H9 (cell line): Measurements from ENCODE around the gene ATG2A. TPM values are rescaled to one million over a fixed set of nuclear protein-coding genes. Genes with fewer than 3 reads are reported as not detected.

Source experiments
- DNase-seq: peaks from one replicate; pipeline ENCODE4 v3.0.0-alpha.2; 2017
- H2AFZ ChIP-seq: one replicate; pipeline ENCODE4 v1.6.1; 2013; ENCODE audit warnings: mild to moderate bottlenecking, low read length, control low read depth, moderate library complexity
- H2AK5ac ChIP-seq: 2 replicates; pipeline ENCODE4 v1.6.1; 2013; ENCODE audit warnings: low read length, control low read depth, mixed read lengths; ENCODE audit not compliant: insufficient read length
- H2BK120ac ChIP-seq: one replicate; pipeline ENCODE4 v1.6.1; 2013; ENCODE audit warnings: low read depth, mild to moderate bottlenecking, low read length, control low read depth, inconsistent platforms; ENCODE audit not compliant: poor library complexity, severe bottlenecking
- H2BK12ac ChIP-seq: 2 replicates; pipeline ENCODE4 v1.6.1; 2013; ENCODE audit warnings: low read length, control low read depth, mixed read lengths, low read depth; ENCODE audit not compliant: insufficient read length
- H2BK15ac ChIP-seq: 2 replicates; pipeline ENCODE4 v1.6.1; 2013; ENCODE audit warnings: low read depth, low read length, control low read depth
- H2BK20ac ChIP-seq: one replicate; pipeline ENCODE4 v1.6.1; 2013; ENCODE audit warnings: low read depth, mild to moderate bottlenecking, low read length, control low read depth, inconsistent platforms; ENCODE audit not compliant: poor library complexity, severe bottlenecking
- H2BK5ac ChIP-seq: 2 replicates; pipeline ENCODE4 v1.6.1; 2013; ENCODE audit warnings: low read length, control low read depth, mixed read lengths; ENCODE audit not compliant: insufficient read length
- H3K14ac ChIP-seq: 2 replicates; pipeline ENCODE4 v1.6.1; 2013; ENCODE audit warnings: low read length, control low read depth; ENCODE audit not compliant: insufficient read depth
- H3K18ac ChIP-seq: 2 replicates; pipeline ENCODE4 v1.6.1; 2013; ENCODE audit warnings: low read depth, mild to moderate bottlenecking, mixed read lengths, low read length, control low read depth; ENCODE audit not compliant: insufficient read length
- H3K23ac ChIP-seq: 2 replicates; pipeline ENCODE4 v1.6.1; 2013; ENCODE audit warnings: low read length, control low read depth, mixed read lengths, low read depth; ENCODE audit not compliant: insufficient read length
- H3K23me2 ChIP-seq: 2 replicates; pipeline ENCODE4 v1.6.1; 2013; ENCODE audit warnings: low read depth, mild to moderate bottlenecking, mixed read lengths, low read length, control low read depth; ENCODE audit not compliant: insufficient read length, poor library complexity, severe bottlenecking
- H3K27ac ChIP-seq: 2 replicates; pipeline ENCODE4 v1.5.1; 2013; ENCODE audit warnings: low read length, control low read depth, mixed read lengths, low read depth; ENCODE audit not compliant: insufficient read length
- H3K27me3 ChIP-seq: 2 replicates; pipeline ENCODE4 v1.6.1; 2013; ENCODE audit warnings: low read length, control low read depth, inconsistent platforms; ENCODE audit not compliant: insufficient read depth
- H3K4ac ChIP-seq: 2 replicates; pipeline ENCODE4 v1.6.1; 2013; ENCODE audit warnings: low read depth, mild to moderate bottlenecking, control low read depth, inconsistent platforms, low read length, moderate library complexity
- H3K4me1 ChIP-seq: 2 replicates; pipeline ENCODE4 v1.6.1; 2013; ENCODE audit warnings: low read length, control low read depth, inconsistent platforms; ENCODE audit not compliant: insufficient read depth
- H3K4me2 ChIP-seq: 2 replicates; pipeline ENCODE4 v1.6.1; 2013; ENCODE audit warnings: low read length, control low read depth, mixed read lengths; ENCODE audit not compliant: insufficient read length, insufficient read depth
- H3K56ac ChIP-seq: 2 replicates; pipeline ENCODE4 v1.6.1; 2013; ENCODE audit warnings: low read depth, mild to moderate bottlenecking, mixed read lengths, low read length, control low read depth; ENCODE audit not compliant: insufficient read length
- H3K79me1 ChIP-seq: 2 replicates; pipeline ENCODE4 v1.6.1; 2013; ENCODE audit warnings: low read depth, mild to moderate bottlenecking, moderate library complexity, low read length, control low read depth, inconsistent platforms; ENCODE audit not compliant: insufficient read depth, poor library complexity, severe bottlenecking
- H3K79me2 ChIP-seq: 2 replicates; pipeline ENCODE4 v1.6.1; 2013; ENCODE audit warnings: low read length, control low read depth, inconsistent platforms; ENCODE audit not compliant: insufficient read depth
- H3K9ac ChIP-seq: 2 replicates; pipeline ENCODE4 v1.6.1; 2013; ENCODE audit warnings: low read length, control low read depth, mixed read lengths; ENCODE audit not compliant: insufficient read length; ENCODE audit errors: extremely low read depth
- H3K9me3 ChIP-seq: one replicate; pipeline ENCODE4 v1.6.1; 2013; ENCODE audit warnings: low read depth, low read length, inconsistent platforms; ENCODE audit not compliant: control insufficient read depth
- H3T11ph ChIP-seq: one replicate; pipeline ENCODE4 v1.6.1; 2013; ENCODE audit warnings: mild to moderate bottlenecking, low read length, control low read depth, inconsistent platforms
- H4K20me1 ChIP-seq: one replicate; pipeline ENCODE4 v1.6.1; 2013; ENCODE audit not compliant: control insufficient read depth, insufficient read length, insufficient read depth
- H4K5ac ChIP-seq: 2 replicates; pipeline ENCODE4 v1.6.1; 2013; ENCODE audit warnings: low read depth, mild to moderate bottlenecking, mixed read lengths, low read length, control low read depth; ENCODE audit not compliant: insufficient read length
- H4K8ac ChIP-seq: replicated peaks from 2 replicates; pipeline ENCODE4 v1.6.1; 2013; ENCODE audit warnings: low read length, control low read depth, mixed read lengths, low read depth; ENCODE audit not compliant: insufficient read length
- H4K91ac ChIP-seq: 2 replicates; pipeline ENCODE4 v1.6.1; 2013; ENCODE audit warnings: low read depth, mild to moderate bottlenecking, moderate library complexity, mixed read lengths, low read length, control low read depth; ENCODE audit not compliant: insufficient read length
- H3K27ac Mint-ChIP-seq, 3 experiments: 2 replicates in 2 of 3; 3 replicates in 1 of 3; pipeline ENCODE4 v1.8.0; 2020 to 2021; ENCODE audit warnings: mixed read lengths in 3 of 3, mild to moderate bottlenecking in 1 of 3, moderate library complexity in 1 of 3
- H3K27me3 Mint-ChIP-seq: 2 replicates; pipeline ENCODE4 v1.8.0; 2021; ENCODE audit warnings: low read depth, mild to moderate bottlenecking, moderate library complexity, mixed read lengths
- H3K36me3 Mint-ChIP-seq, 3 experiments: 2 replicates in 2 of 3; 3 replicates in 1 of 3; pipeline ENCODE4 v1.8.0; 2020 to 2021; ENCODE audit warnings: low read depth in 3 of 3, mixed read lengths in 3 of 3; ENCODE audit not compliant: insufficient read depth in 1 of 3
- H3K4me1 Mint-ChIP-seq, 2 experiments: 2 replicates each; pipeline ENCODE4 v1.8.0; 2020; ENCODE audit warnings: mixed read lengths in 2 of 2
- H3K4me3 Mint-ChIP-seq, 2 experiments: 2 replicates in 1 of 2; 3 replicates in 1 of 2; pipeline ENCODE4 v1.8.0; 2020 to 2021; ENCODE audit warnings: mild to moderate bottlenecking in 2 of 2, mixed read lengths in 2 of 2, moderate library complexity in 1 of 2
- H3K9me3 Mint-ChIP-seq, 2 experiments: 2 replicates in 1 of 2; 3 replicates in 1 of 2; pipeline ENCODE4 v1.8.0; 2020; ENCODE audit warnings: mild to moderate bottlenecking in 2 of 2, mixed read lengths in 2 of 2, moderate library complexity in 1 of 2
- WGBS: extraction: QIAGEN DNeasy Blood & Tissue Kit; methylation state at CpG from one replicate; pipeline ENCODE4 v1.1.7; 2013; ENCODE audit warnings: missing lambda C conversion rate, low lambda C conversion rate, mixed read lengths; ENCODE audit not compliant: insufficient read length; ENCODE audit errors: extremely low coverage; 5-methylcytosine and 5-hydroxymethylcytosine counted together
- total RNA-seq: library from RNA; stranded (reverse); gene quantifications from 2 replicates; pipeline ENCODE4 v1.2.1, GENCODE V29; 2021
- TF ChIP-seq, protein P1 (sequence below): fragments of 200-600 bp; sonication (generic); conservative IDR thresholded peaks from 3 replicates; pipeline ENCODE4 v1.8.0; 2021; ENCODE audit warnings: antibody characterized with exemption, mild to moderate bottlenecking

Gene ATG2A
- total RNA-seq, 1 experiment from 2014 or later = 21.3 TPM

DNA sequence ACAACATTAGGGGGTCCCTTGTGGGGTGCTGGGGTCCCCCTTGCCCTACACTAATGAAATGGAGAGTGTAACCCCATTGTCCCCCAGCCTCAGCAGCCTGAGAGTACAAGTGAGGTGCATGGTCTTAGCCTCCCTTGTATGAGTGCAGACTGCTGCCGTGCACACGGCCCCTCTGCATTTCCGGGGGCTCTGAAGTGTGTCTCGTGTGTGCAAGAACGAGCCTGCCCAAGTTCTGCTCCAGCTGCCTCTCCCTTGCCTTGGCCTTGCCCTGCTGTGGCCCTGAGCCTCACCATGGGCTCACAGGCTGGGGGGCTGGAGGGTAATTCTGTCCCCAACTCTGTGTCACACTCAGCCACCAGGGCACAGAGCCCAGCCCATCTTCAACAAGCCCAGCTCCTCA lies 33.4 kb downstream of the ATG2A start:
- Mint-ChIP-seq H3K36me3 (no peaks in the 10 kb centered on the region), H3K4me3 (no peak overlapping the region; a peak in 1 of 5 replicates), H3K27me3 (peaks cover 4% of the 10 kb centered on the region), H3K4me1 (peaks cover 21 to 27% of the 10 kb centered on the region in 2 experiments), H3K27ac (no peak overlapping the region), H3K9me3 (no peaks in the 10 kb centered on the region; a peak in 1 of 5 replicates)
- H3K23ac ChIP-seq = no peak overlapping the region
- no peak overlapping the region for H3K4me2 ChIP-seq
- H3K27me3 ChIP-seq = no peaks in the 10 kb centered on the region
- no peak overlapping the region for H4K8ac ChIP-seq
- no peak overlapping the region for H2AK5ac ChIP-seq
- no peak overlapping the region for H2AFZ ChIP-seq
- H3K56ac ChIP-seq = no peak overlapping the region
- TF ChIP-seq, protein P1, sequence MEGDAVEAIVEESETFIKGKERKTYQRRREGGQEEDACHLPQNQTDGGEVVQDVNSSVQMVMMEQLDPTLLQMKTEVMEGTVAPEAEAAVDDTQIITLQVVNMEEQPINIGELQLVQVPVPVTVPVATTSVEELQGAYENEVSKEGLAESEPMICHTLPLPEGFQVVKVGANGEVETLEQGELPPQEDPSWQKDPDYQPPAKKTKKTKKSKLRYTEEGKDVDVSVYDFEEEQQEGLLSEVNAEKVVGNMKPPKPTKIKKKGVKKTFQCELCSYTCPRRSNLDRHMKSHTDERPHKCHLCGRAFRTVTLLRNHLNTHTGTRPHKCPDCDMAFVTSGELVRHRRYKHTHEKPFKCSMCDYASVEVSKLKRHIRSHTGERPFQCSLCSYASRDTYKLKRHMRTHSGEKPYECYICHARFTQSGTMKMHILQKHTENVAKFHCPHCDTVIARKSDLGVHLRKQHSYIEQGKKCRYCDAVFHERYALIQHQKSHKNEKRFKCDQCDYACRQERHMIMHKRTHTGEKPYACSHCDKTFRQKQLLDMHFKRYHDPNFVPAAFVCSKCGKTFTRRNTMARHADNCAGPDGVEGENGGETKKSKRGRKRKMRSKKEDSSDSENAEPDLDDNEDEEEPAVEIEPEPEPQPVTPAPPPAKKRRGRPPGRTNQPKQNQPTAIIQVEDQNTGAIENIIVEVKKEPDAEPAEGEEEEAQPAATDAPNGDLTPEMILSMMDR = no peak
- no peak overlapping the region for H3K14ac ChIP-seq
- H3K18ac ChIP-seq = no peak overlapping the region
- no CpG with 5 or more reads among the region's 5 CpGs for WGBS
- H4K91ac ChIP-seq = no peak overlapping the region
- H3K27ac ChIP-seq = no peak overlapping the region
- H3K79me2 ChIP-seq = no peaks in the 10 kb centered on the region
- no peak overlapping the region for H2BK15ac ChIP-seq
- H2BK120ac ChIP-seq = no peak overlapping the region
- no peak overlapping the region for H4K5ac ChIP-seq
- H2BK5ac ChIP-seq = no peak overlapping the region
- no peaks in the 10 kb centered on the region; the same call in 1 of the 2 replicates for H3K4me1 ChIP-seq
- no peaks in the 10 kb centered on the region for H3K9me3 ChIP-seq
- H3T11ph ChIP-seq = no peak overlapping the region
- H4K20me1 ChIP-seq = no peaks in the 10 kb centered on the region
- no peak for DNase-seq
- no peaks in the 10 kb centered on the region for H3K79me1 ChIP-seq
- H2BK20ac ChIP-seq = no peak overlapping the region
- H2BK12ac ChIP-seq = no peak overlapping the region
- no peak overlapping the region for H3K9ac ChIP-seq
- no peak overlapping the region for H3K4ac ChIP-seq
- H3K23me2 ChIP-seq = peaks cover 11% of the 10 kb centered on the region
